Stimulated activated CD4-positive, alpha-beta T cell treated with anti-CD3 and anti-CD28 coated beads, Interleukin-2, amount 100 ng/mL, for 4 hours (primary cell): ENCODE data around the gene DDX25.
"Not testable (repeated sequence)": the region's sequence is repeated elsewhere in the genome, so short reads cannot be mapped to it uniquely, and the experiment has no call there.

Source experiments
- DNase-seq: peaks from one replicate; pipeline ENCODE4 v3.0.0-alpha.2; 2020; ENCODE audit warnings: low read depth

Gene DDX25

GRCh38 chr11:125904678-125905077, 370 bp downstream of the DDX25 start:
- DNase-seq = no peak

- no peak for DNase-seq
Measured at GRCh38 chr11:125910226-125910849, 6.0 kb downstream of the DDX25 start.

- DNase-seq = not testable (repeated sequence)
Measured at GRCh38 chr11:125914601-125915000, 10.3 kb downstream of the DDX25 start.

DNA sequence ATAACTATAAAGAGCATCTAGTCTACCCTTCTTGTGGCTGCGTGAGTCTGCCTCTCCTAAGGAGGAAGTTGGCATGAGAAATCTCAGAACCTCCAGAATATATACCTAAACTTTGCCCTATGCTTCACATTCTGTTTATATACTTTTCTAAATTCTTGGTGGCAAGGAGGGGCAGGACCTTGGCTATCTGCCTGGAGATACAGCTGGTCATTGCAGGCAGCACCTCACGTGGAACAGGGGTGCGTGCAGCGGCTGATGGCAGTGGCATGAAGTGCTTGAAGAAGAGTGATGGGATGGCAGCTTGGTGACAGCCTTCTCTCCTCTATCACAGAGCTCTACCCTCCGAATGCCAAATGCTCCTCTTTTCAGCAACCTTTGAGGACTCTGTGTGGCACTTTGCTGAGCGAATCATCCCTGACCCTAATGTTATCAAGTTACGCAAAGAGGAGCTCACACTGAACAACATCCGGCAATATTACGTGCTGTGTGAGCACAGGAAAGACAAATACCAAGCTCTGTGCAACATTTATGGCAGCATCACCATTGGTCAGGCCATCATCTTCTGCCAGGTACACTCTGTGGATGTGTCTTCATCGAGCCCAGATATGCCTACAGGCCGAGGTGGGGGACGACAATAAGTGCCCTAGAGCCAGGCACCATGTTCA, 12.5 kb downstream of the DDX25 start:
- no peak for DNase-seq

- no peak for DNase-seq
Measured at GRCh38 chr11:125918140-125918840, 14.0 kb downstream of the DDX25 start.

- no peak for DNase-seq
Measured at GRCh38 chr11:125921042-125921441, 16.7 kb downstream of the DDX25 start.

DNA sequence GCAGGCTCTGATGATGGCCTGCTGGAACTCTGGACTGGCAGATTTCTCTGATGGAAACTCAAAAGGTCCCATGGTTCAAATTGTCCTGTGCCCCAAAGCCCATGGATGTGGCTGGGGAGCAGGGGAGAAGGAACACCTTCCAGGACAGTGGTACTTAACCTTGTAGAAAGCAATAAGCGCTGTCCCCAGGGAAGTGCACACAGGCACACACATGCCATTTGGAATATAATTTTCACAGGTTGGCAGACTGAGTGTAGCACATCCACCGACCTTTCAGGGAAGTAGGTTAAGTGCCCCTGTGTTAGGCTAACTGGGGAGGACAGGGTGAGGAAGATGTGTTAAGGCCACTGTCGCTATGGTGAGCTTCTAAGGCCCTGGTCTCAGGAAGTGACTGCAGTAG, 17.8 kb downstream of the DDX25 start:
- no peak for DNase-seq

DNA sequence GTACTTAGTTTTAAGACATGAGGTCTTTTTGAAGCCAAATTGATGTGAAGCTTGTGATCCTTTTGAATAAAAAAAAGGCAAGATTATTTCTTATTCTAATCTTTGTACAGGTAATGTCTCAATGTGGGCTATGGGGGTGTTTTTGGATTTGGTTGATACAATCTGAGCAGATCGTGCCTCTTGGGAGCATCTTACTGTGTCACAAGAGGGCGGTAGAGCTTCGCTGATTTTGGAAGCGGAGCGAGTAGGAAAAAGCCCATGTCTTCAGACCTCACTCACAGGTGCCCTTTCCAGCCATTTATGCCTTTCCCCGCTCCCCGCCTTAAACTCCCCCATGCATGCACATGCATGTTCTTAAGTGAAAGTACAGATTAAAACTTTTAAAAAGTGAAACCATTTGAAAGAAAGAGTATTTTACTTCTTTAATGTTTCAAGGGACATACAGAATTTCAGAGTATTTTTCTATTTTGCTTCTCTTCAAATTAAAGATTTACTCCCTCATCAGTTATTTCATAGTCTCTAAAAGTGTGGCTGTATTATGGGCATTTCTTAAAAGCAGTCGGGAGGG, 18.8 kb downstream of the DDX25 start:
- DNase-seq = peak; percentile 29

DNA sequence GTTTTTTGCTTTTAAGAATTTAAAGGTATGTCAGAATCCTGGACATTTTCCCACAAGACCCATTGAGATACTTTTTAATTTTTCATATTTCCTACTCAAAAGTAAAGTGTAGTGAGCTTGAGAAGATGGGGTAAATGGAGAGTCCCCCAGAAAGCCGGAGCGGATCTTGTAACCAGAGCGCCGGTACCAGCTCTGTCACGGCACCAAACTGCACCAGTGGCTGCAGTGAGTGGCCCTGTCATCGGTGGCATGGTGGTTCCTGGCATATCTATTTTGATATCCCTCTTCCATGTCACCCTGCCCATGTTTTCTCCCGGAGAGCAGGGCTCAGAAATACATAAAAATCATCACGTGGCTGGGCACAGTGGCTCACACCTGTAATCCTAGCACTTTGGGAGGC, 19.3 kb downstream of the DDX25 start:
- no peak for DNase-seq

DNA sequence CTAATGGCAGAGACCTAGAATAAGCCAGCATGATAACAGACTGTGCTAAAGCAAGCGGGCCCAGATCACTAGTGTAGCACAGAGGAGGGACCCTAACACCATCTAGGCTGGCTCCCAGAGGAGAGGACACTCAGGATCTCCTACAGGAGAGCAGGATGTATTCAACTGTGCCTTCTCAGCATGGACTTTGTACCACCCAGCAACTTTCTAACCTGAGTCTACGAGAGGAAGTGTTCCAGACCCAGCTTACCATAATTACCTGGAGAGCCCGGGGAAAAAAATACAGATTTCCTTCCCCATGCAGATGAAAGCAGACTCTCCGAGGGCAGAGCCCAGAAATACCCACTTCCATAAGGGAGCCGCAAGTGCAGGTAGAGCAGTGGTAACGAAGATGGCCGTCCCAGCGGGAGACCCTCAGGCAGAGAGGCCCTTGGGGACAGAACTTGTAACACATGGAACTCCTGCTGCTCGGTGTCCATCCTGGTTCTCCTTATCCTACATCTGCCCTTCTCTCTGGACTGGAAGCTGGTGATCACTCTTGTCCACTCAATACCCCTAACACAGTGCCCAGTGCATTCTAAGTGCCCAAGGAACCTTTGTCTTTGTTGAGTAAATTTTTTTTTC, 20.2 kb downstream of the DDX25 start:
- no peak for DNase-seq

GRCh38 chr11:125925247-125925740, 21.0 kb downstream of the DDX25 start:
- no peak for DNase-seq

GRCh38 chr11:125925804-125926203, 21.5 kb downstream of the DDX25 start:
- DNase-seq = no peak

DNA sequence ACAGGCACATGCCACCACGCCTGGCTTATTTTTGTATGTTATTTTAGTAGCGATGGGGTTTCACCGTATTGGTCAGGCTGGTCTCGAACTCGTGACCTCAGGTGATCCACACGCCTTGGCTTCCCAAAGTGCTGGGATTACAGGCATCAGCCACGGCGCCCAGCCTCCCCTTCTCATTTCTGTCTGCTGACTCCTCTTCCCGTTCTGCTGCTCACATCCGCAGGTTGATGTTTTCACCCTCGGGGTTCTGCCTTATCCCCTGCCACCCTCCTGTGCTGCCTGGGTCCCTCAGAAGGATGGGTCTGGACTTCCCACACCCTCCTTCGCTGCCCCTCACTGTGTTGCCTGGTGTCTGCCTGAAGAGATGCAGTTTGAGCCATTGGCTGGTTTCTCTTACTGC, 22.4 kb downstream of the DDX25 start:
- DNase-seq = no peak

- DNase-seq = no peak
Measured at GRCh38 chr11:125929445-125930075, 25.3 kb downstream of the DDX25 start.

- no peak for DNase-seq
Measured at GRCh38 chr11:125930076-125930450, 25.8 kb downstream of the DDX25 start.

DNA sequence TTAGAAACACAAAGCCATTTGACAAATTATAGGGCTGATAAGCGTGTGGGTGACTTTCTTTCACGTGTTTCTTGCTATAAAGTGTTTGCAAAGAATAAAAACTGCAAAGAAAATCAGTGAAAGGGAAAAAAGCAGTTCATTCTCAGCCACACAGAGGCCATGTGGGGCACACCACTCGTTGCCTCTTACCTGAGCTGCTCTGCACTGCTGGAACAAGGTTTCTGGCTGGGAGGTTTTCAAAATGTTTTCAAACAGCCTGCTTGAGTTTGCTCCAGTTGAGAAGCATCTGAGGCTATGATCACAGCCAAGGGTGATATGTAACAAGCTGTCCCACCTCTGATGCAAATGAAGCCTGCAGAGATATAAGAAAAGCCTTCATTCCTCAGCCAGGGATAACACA, 26.8 kb downstream of the DDX25 start:
- DNase-seq = no peak

DNA sequence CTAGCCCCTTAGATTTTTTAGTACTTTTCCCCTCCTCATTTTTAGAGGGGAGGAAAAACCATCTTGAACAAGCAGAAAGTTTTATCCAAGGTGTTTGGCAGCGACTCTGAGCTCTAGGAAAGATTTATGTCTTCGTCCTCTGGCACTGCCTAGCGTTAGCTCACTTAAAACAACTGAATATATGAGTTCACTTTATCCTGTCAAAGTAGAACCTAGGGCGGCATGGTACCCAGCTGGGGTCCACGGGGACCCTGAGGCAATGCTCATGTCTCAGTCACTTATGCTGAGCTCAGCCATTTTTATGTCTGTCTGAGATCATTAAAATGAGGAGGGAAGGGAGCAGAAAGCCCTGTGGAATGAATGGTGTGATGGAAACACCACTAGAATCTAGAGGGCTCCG, 27.4 kb downstream of the DDX25 start:
- DNase-seq = no peak

- no peak for DNase-seq
Measured at GRCh38 chr11:125932301-125932700, 28.0 kb downstream of the DDX25 start.

GRCh38 chr11:125933030-125933813, 28.9 kb downstream of the DDX25 start:
- DNase-seq = no peak

- no peak for DNase-seq
Measured at GRCh38 chr11:125934473-125934872, 30.2 kb downstream of the DDX25 start.

DNA sequence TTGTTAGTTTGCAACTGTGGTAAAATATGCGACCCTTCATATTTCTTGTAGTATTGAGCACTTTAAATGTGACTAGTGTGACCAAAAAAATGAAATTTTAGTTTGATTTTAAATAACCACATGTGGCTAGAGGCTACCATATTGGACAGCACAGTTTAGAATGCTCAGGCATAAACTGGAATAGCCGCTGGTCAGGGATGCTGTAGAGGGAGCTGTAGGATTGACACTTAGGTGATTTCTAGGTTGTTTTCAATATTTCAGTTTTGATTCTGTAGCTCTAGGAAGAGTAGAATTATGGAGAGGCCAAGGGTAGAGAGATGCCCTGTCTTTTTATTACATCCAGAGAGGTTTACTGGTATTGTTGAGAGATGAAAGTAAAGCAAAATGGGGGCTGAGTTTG, 30.7 kb downstream of the DDX25 start:
- no peak for DNase-seq
